HG03097 (cell line): ENCODE measurements around the gene CCNI2.

Source experiments
- ATAC-seq: cut with Tn5 transposase; IDR thresholded peaks from one replicate; pipeline ENCODE4 v1.9.1; 2021; ENCODE audit not compliant: unreplicated experiment, low FRiP score

Gene CCNI2

GRCh38 chr5:132764671-132765238 is 17.5 kb downstream of the CCNI2 start:
- ATAC-seq = no peak

- ATAC-seq = no peak
Measured at GRCh38 chr5:132765311-132766019, 18.2 kb downstream of the CCNI2 start.

DNA sequence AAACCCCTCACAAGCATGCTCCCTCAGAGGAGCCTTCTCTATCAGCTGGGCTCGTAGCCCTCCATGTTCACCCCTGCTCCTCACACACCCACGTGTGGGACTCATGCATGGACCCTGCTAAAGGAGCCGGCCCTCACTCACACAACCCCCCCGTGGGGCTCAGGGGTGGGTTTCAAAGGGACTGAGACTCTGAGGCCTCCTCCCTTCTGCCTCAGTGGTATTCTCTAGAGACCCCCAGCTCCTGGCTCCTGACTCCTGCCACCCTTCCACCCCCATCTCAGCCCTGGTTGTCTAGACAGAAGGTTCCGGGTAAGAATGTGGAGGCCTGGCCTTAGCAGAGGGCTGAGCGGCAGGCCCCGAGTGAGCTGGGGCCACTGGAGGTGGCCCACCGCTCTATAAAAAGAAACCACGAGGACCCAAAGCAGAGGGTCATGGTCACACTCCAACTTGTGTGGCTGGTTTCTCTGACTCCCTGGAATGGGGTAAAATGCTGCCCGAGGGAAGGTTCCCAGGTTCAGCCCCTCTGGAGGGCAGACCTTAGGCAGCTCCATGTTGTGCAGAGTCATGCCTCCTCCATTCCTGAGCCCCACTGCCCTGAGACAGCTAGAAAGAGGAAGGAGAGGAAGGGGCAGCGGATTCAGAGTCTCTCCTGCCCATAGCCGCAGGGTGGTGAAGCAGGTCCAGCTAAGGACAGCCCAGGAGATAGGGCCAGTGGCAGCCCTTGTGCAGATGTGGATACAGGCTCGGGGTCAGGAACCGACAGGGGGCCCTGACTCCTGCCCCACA is 19.0 kb downstream of the CCNI2 start:
- no peak for ATAC-seq

DNA sequence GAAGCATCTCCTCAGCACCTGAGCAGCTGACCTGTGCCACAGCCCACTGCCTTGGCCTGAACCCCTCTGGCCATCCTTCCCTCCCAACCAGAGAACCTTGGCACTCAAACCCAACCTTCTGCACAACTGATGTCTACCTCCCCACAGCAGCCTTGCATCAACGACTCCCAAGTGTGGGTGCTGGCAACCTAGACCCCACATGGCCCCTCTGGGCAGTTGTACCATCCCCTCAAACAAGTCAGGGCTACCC is 19.5 kb downstream of the CCNI2 start:
- ATAC-seq = no peak

GRCh38 chr5:132767150-132767549 is 19.9 kb downstream of the CCNI2 start:
- ATAC-seq = no peak

GRCh38 chr5:132768485-132768868 is 21.3 kb downstream of the CCNI2 start:
- no peak for ATAC-seq

GRCh38 chr5:132770476-132771159 is 23.4 kb downstream of the CCNI2 start:
- ATAC-seq = no peak

DNA sequence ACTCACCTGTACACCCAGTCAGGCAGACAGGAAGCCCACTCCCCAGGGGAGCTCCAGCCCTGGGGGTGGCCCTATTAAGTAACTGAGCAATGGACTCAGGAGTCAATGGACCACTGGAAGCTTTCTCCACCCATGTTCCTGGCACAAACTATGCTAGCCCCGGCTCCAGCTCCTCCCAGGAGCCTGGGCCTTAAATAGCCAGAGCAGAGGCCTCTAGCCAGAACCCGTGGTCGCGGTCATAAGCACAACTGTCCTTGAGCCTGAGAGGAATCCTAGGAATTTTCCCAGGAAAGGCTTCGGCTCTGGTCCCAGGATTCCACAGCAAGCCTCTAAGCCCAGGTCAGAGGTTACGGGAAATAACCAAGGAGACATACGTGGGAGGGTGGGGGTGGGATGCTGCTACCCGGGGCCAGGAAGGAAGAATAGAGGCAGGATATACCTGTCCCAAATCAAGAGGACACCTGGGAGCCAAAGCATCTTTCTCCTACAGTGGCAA is 24.3 kb downstream of the CCNI2 start:
- no peak for ATAC-seq

DNA sequence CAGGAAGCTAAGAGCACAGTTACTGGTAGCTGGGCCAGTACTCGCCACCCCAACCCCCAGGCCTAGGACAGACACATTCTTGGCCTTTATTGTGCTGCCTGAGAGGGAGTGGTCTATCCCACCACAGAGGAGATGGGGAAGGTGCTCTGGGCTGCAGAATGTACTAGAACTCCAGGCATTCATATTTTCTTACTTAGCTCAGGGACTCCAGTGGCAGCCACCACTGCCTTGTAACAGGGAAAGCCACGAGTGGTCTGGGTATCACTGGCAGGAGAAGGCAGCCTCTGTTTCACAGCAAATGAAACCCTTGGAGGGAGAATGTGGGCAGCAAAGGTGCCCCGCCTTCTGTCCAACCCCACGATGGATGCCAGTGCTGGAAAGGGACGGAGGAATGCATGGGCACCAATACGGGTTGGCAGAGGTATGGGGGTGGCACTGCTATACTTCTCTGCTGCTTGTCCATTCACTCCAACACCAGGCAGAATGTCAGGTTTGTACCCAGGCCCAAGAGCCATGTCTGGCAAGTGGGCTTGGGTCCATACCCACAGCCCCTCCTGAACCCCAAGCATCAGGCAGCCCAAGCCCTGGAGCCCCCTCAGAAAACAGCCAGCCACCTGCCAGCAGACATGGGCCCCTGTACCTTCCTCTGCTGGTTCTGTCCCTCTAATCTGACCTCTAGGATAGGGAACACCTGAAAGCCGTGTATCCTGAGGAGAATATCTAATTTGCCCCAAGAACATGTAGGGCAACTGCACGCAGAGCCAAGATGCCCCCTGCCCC is 25.3 kb downstream of the CCNI2 start:
- no peak for ATAC-seq

- ATAC-seq = no peak
Measured at GRCh38 chr5:132773114-132773513, 25.9 kb downstream of the CCNI2 start.

- no peak for ATAC-seq
Measured at GRCh38 chr5:132773601-132774355, 26.6 kb downstream of the CCNI2 start.

DNA sequence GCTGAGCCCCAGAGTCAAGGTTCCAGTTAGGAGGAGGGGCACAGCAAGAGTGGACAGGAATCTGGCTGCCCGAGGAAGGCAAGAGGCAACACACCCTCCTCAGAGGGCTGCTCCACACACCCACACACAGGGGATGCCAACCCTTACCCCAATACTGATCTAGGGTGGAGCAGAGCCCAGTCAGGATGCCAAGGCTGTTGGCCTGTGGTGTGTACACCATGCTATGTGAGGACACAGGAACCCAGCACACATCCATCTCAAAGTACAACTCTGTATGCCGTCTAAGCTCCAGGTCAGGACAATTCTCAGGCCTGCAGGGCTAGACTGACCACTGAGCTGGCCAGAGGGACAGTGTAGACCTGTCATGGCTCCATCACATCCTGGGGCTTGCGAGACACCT is 27.2 kb downstream of the CCNI2 start:
- no peak for ATAC-seq

GRCh38 chr5:132774896-132775295 is 27.7 kb downstream of the CCNI2 start:
- ATAC-seq = no peak

DNA sequence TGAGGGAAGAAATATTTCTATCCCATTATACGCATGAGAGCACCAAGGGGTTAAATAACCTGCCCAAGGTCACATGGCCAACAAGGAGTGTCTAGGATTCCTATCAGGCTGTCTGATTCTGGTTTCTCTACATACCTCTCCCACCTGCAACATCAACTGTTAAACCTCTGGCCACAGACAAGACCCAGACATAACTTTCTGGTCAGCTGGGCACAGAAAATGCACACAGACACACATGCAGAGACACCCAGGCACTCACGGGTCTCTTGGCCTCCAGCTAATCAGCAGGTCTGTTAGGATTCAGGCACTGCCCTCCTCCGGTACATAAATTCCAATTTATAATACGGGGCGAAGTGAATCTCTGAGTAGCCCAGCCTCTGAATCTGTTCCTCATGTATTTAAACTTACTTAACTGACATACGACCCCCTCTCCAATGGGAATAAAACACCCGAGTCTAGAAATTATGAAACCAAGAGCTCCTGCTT is 28.3 kb downstream of the CCNI2 start:
- no peak for ATAC-seq

- ATAC-seq = peak; percentile 13
Measured at GRCh38 chr5:132776131-132776937, 29.1 kb downstream of the CCNI2 start.

GRCh38 chr5:132776938-132777208 is 29.6 kb downstream of the CCNI2 start:
- ATAC-seq = no peak

- ATAC-seq = peak; percentile 53
Measured at GRCh38 chr5:132777209-132778069, 30.2 kb downstream of the CCNI2 start, which contains the start of gene SEPTIN8. TSS of gene SEPTIN8 (minus strand) at chr5:132777239. CDS start at chr5:132777137, 102 bp downstream.

DNA sequence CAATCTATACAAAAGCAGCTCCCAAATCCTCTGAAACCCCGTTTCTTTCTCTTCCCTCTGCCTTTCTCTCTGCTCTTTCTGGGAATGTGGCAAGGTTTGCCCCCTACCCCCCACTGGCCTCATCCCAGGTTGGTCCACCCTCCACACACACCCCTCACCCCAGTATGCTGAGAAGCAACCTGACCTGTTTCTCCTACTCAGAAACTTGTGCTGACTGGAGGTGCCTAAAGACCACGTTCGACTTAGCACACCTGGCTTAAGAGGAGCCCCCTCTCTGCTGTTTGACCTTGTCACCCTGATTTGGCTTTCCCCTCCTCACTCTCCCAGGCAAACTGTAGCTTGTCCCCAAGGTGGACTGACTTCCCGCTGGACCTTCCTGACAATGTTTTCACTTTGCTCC is 30.9 kb downstream of the CCNI2 start:
- ATAC-seq = no peak
